HEK293 (cell line): ENCODE data around the gene CNEP1R1.

Experiments
- CTCF ChIA-PET: fragments of 350-600 bp; formaldehyde crosslinking; extraction: SDS; loops from one replicate; lab custom pipeline; 2021; ENCODE audit warnings: antibody characterized with exemption; lab: Yijun Ruan, JAX
- POLR2A ChIA-PET: fragments of 300-600 bp; formaldehyde crosslinking; extraction: SDS; loops from one replicate; lab custom pipeline; 2020; ENCODE audit warnings: antibody characterized with exemption, inconsistent platforms; lab: Yijun Ruan, JAX
- H3K27ac ChIP-seq: fragments of 200-500 bp; sonication (Bioruptor generic); 2 replicates; pipeline ENCODE4 v1.5.1; 2014; ENCODE audit warnings: low read depth, low read length, control low read depth, inconsistent platforms; ENCODE audit errors: extremely low read depth
- H3K36me3 ChIP-seq, 2 experiments: fragments of 200-500 bp in 1 of 2; sonication (Bioruptor generic) in 1 of 2; 1 replicate in 1 of 2; 2 replicates in 1 of 2; pipeline ENCODE4 v1.5.1; 2014 to 2017; ENCODE audit warnings: inconsistent platforms in 2 of 2, low read length in 2 of 2; ENCODE audit not compliant: control insufficient read depth in 2 of 2, insufficient read depth in 1 of 2
- H3K4me1 ChIP-seq: fragments of 200-500 bp; sonication (Bioruptor generic); 2 replicates; pipeline ENCODE4 v1.5.1; 2014; ENCODE audit warnings: mild to moderate bottlenecking, low read length, inconsistent platforms; ENCODE audit not compliant: control insufficient read depth, insufficient read depth
- H3K4me3 ChIP-seq: 2 replicates; pipeline ENCODE4 v1.5.1; 2011; ENCODE audit warnings: low read depth, mild to moderate bottlenecking, control low read depth, low read length, moderate library complexity
- H3K9me3 ChIP-seq: fragments of 200-500 bp; sonication (Bioruptor generic); 2 replicates; pipeline ENCODE4 v1.5.1; 2014; ENCODE audit warnings: low read depth, low read length, inconsistent platforms; ENCODE audit not compliant: control insufficient read depth, insufficient read depth
- EGR2 ChIP-seq: fragments of 450-650 bp; formaldehyde crosslinking; IDR thresholded peaks from 2 replicates; pipeline ENCODE4 v1.5.1; 2016; ENCODE audit warnings: low read depth, missing biosample characterization, missing genetic modification characterization
- IKZF3 ChIP-seq: fragments of 450-650 bp; IDR thresholded peaks from 2 replicates; pipeline ENCODE4 v1.5.0; 2018; ENCODE audit warnings: missing biosample characterization, mild to moderate bottlenecking, missing genetic modification characterization, moderate library complexity
- MEIS1 ChIP-seq: sonication (generic); formaldehyde crosslinking; IDR thresholded peaks from 2 replicates; pipeline ENCODE4 v1.8.1; 2022; ENCODE audit warnings: missing genetic modification reagents, mild to moderate bottlenecking, borderline replicate concordance
- ZBTB20 ChIP-seq: fragments of 450-650 bp; formaldehyde crosslinking; IDR thresholded peaks from 2 replicates; pipeline ENCODE4 v1.5.1; 2016; ENCODE audit warnings: missing biosample characterization, missing genetic modification characterization
- ZNF138 ChIP-seq: fragments of 450-650 bp; formaldehyde crosslinking; IDR thresholded peaks from 2 replicates; pipeline ENCODE4 v1.5.1; 2016; ENCODE audit warnings: missing biosample characterization, missing genetic modification characterization, borderline replicate concordance
- ZNF148 ChIP-seq: fragments of 450-650 bp; formaldehyde crosslinking; IDR thresholded peaks from 2 replicates; pipeline ENCODE4 v1.5.0; 2017; ENCODE audit warnings: missing biosample characterization, missing genetic modification characterization, borderline replicate concordance
- ZNF239 ChIP-seq: fragments of 450-650 bp; formaldehyde crosslinking; IDR thresholded peaks from 2 replicates; pipeline ENCODE4 v1.5.1; 2016; ENCODE audit warnings: missing biosample characterization, missing genetic modification characterization
- ZNF335 ChIP-seq: fragments of 450-650 bp; formaldehyde crosslinking; conservative IDR thresholded peaks from 2 replicates; pipeline ENCODE4 v1.5.1; 2016; ENCODE audit warnings: missing biosample characterization, missing genetic modification characterization
- ZNF341 ChIP-seq: fragments of 450-650 bp; formaldehyde crosslinking; IDR thresholded peaks from 2 replicates; pipeline ENCODE4; 2016; ENCODE audit warnings: low read depth, missing biosample characterization, missing genetic modification characterization
- ZNF423 ChIP-seq: fragments of 450-650 bp; formaldehyde crosslinking; IDR thresholded peaks from 2 replicates; pipeline ENCODE4 v1.5.1; 2016; ENCODE audit warnings: missing biosample characterization, missing genetic modification characterization
- ZNF514 ChIP-seq: fragments of 450-650 bp; formaldehyde crosslinking; IDR thresholded peaks from 2 replicates; pipeline ENCODE4 v1.5.1; 2016; ENCODE audit warnings: missing biosample characterization, missing genetic modification characterization
- ZNF544 ChIP-seq: fragments of 450-650 bp; formaldehyde crosslinking; IDR thresholded peaks from 2 replicates; pipeline ENCODE4 v1.5.0; 2017; ENCODE audit warnings: missing biosample characterization, missing genetic modification characterization
- ZNF610 ChIP-seq: fragments of 450-650 bp; formaldehyde crosslinking; IDR thresholded peaks from 2 replicates; pipeline ENCODE4 v1.5.1; 2016; ENCODE audit warnings: missing biosample characterization, missing genetic modification characterization, borderline replicate concordance
- ZNF707 ChIP-seq: fragments of 450-650 bp; formaldehyde crosslinking; IDR thresholded peaks from 2 replicates; pipeline ENCODE4 v1.5.1; 2016; ENCODE audit warnings: missing biosample characterization, missing genetic modification characterization
- TF ChIP-seq, protein P1 (sequence below): fragments of 450-650 bp; formaldehyde crosslinking; IDR thresholded peaks from 2 replicates; pipeline ENCODE4 v1.5.1; 2016; ENCODE audit warnings: missing biosample characterization, missing genetic modification characterization
- TF ChIP-seq, protein P2 (sequence below): fragments of 450-650 bp; IDR thresholded peaks from 2 replicates; pipeline ENCODE4 v1.5.1; 2018; ENCODE audit warnings: missing biosample characterization, mild to moderate bottlenecking, missing genetic modification characterization
- TF ChIP-seq, protein P3 (sequence below): fragments of 450-650 bp; formaldehyde crosslinking; IDR thresholded peaks from 2 replicates; pipeline ENCODE4 v1.5.1; 2017; ENCODE audit warnings: missing biosample characterization, missing genetic modification characterization

The CNEP1R1 gene

GRCh38 chr16:50021544-50021943 lies 3.5 kb upstream of the CNEP1R1 start:
- POLR2A ChIA-PET = no interaction called here
- H3K4me1 ChIP-seq = peaks cover 4% of the 10 kb centered on the region; the same call in 1 of the 2 replicates
- TF ChIP-seq ZNF514 (tag by site-specific recombination) (no peak), ZNF341 (tag by site-specific recombination) (peak; percentile 76)
- TF ChIP-seq, all 188 proteins: peak for 1
- CTCF ChIA-PET = interaction anchor here (0.5 to 1.9 kb wide), 4 partner anchors 10 to 575 kb away, joined by 3 to 5 read pairs (median 4); no protein-coding TSS in a partner anchor
- Histone ChIP-seq H3K4me3 (no peak overlapping the region), H3K36me3 (no peaks in the 10 kb centered on the region; a peak in 1 of 3 replicates), H3K9me3 (no peaks in the 10 kb centered on the region), H3K27ac (no peak overlapping the region)

DNA sequence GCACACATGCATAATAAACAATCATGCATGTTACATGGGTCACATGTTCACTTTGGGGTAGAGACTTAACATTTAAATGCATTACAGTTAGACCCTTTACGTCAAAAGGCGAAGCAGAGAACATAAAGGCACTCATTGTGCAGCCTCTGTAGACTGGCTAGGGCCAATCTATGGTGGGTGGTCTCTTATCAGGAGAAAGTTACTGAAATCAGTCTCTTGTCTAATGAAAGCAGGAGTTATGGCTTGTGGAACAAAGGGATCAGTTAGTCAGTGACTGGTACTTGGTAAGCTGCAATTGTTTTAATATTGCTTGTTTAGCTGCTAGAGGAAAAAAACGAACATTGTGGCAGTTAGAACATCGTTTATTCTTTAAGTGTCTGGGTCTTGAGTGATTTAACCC lies 1.4 kb upstream of the CNEP1R1 start:
- H3K4me1 ChIP-seq = peaks cover 4% of the 10 kb centered on the region; the same call in 1 of the 2 replicates
- H3K27ac ChIP-seq = no peak overlapping the region
- H3K9me3 ChIP-seq = no peaks in the 10 kb centered on the region
- TF ChIP-seq ZNF138 (no peak), ZNF544 (tag by site-specific recombination) (no peak), IKZF3 (no peak), ZNF148 (no peak), ZNF610 (tag by site-specific recombination) (no peak), ZBTB20 (tag by site-specific recombination) (no peak), ZNF335 (tag by site-specific recombination) (no peak), ZNF239 (tag by site-specific recombination) (no peak), EGR2 (tag by site-specific recombination) (no peak), MEIS1 (CRISPR knock-in tag) (no peak), ZNF423 (tag by site-specific recombination) (no peak), ZNF707 (tag by site-specific recombination) (no peak)
- TF ChIP-seq, protein P1, sequence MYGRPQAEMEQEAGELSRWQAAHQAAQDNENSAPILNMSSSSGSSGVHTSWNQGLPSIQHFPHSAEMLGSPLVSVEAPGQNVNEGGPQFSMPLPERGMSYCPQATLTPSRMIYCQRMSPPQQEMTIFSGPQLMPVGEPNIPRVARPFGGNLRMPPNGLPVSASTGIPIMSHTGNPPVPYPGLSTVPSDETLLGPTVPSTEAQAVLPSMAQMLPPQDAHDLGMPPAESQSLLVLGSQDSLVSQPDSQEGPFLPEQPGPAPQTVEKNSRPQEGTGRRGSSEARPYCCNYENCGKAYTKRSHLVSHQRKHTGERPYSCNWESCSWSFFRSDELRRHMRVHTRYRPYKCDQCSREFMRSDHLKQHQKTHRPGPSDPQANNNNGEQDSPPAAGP (tag by site-specific recombination) = no peak
- TF ChIP-seq, protein P2, sequence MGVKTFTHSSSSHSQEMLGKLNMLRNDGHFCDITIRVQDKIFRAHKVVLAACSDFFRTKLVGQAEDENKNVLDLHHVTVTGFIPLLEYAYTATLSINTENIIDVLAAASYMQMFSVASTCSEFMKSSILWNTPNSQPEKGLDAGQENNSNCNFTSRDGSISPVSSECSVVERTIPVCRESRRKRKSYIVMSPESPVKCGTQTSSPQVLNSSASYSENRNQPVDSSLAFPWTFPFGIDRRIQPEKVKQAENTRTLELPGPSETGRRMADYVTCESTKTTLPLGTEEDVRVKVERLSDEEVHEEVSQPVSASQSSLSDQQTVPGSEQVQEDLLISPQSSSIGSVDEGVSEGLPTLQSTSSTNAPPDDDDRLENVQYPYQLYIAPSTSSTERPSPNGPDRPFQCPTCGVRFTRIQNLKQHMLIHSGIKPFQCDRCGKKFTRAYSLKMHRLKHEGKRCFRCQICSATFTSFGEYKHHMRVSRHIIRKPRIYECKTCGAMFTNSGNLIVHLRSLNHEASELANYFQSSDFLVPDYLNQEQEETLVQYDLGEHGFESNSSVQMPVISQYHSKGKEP = no peak
- TF ChIP-seq, protein P3, sequence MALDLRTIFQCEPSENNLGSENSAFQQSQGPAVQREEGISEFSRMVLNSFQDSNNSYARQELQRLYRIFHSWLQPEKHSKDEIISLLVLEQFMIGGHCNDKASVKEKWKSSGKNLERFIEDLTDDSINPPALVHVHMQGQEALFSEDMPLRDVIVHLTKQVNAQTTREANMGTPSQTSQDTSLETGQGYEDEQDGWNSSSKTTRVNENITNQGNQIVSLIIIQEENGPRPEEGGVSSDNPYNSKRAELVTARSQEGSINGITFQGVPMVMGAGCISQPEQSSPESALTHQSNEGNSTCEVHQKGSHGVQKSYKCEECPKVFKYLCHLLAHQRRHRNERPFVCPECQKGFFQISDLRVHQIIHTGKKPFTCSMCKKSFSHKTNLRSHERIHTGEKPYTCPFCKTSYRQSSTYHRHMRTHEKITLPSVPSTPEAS = no peak
- POLR2A ChIA-PET = no interaction called here
- no peak overlapping the region for H3K4me3 ChIP-seq
- CTCF ChIA-PET = interaction anchor here (0.6 to 3.4 kb wide), 11 partner anchors 11 to 187 kb away, joined by 3 to 44 read pairs (median 5); partner anchors contain the start of gene HEATR3
- H3K36me3 ChIP-seq = peaks cover 0 to 4% of the 10 kb centered on the region in 2 experiments; a peak in 2 of 3 replicates
